ENCODE results near the gene SHB.

The SHB gene, protein sequence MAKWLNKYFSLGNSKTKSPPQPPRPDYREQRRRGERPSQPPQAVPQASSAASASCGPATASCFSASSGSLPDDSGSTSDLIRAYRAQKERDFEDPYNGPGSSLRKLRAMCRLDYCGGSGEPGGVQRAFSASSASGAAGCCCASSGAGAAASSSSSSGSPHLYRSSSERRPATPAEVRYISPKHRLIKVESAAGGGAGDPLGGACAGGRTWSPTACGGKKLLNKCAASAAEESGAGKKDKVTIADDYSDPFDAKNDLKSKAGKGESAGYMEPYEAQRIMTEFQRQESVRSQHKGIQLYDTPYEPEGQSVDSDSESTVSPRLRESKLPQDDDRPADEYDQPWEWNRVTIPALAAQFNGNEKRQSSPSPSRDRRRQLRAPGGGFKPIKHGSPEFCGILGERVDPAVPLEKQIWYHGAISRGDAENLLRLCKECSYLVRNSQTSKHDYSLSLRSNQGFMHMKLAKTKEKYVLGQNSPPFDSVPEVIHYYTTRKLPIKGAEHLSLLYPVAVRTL

DNA sequence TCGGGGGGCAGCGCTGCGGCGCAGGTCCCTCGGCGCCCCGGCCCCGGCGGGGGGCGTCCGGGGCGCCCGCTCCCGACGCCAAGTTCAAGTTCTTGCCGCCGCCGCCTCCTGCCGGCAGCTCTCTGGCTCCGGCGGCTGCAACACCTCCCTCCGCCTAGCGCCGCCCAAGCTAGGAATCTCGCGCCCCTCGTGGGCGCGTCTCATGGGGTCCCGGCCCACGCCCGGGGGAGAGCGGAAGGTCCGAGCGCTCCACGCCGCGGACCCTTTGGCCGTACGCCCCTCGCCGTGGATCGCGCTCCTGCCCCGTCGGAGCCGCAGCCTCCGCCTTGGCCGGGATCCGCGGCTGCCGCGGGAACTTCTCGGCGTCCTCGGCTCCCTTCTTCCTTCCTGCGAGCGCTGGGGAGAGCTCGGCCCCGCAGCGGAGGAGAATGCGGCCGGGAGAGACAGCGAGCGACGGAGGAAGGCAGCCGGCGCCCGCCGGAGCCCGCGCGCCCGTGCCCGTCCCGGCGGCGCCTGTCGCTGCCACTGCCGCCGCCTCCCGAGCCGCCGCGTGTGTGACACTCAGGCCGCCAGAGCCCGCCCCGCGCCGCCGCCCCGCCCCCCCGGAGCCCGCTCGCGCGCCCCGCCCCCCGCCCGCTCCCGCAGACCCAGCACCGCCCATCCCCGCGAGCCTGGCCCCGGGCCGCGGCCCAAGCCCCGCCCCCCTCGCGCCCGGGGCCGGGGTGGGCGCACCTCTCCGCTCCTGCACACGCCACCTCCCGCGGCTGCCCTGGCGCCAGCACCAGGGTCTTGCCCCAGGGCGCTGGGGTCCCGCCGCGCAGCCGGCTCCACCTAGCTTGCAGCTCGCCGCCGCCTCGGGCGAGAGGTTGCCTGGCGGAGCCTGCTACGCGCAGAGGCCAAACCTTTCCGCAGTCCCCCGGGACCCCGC lies at the start of gene SHB:
TSS of gene SHB (minus strand) at position 527 of the 928 bp plus-strand sequence. CDS start 582 bp downstream, outside the sequence.
- DNase-seq: peak; percentile 85 to 87

DNA sequence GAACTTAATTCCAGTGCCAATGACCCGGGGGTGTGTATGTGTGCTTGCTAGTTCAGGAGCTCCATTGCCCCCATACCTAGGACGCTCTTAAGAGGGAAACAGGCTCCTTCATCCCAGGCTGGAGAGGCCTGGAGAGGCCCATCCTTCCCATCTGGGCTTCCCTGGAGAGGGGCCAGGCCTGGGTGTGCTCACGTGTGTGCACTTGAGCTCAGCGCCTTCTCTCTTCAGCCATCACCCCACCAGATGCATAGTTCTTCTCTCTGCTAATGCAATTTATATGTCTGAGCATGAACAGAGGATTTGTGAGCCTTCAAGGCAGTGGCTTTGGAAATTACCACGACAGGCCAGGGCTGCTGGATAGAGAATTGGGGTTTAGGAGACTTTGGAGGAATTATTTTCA lies 48.6 kb upstream of the SHB start:
- no peak for DNase-seq

DNA sequence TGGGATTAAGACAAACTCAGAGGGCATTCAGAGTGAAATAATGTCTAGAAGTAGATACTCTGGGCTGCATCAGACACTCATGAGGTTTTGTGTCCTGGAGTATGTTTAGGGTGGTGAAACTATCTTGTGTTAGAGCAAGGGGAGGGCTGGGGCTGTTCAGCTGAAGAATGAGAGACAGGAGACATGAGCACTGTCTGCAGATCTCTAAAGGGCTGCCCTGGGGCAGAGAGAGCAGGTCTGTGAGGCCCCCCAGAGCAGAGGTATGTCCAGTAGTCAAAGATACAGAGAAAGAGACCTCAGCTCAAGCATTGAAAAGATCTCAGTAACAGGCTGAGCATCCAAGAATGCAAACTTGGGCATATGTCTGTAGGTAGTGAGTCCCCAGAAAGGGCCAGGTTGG lies 45.9 kb upstream of the SHB start:
- DNase-seq: no peak

DNA sequence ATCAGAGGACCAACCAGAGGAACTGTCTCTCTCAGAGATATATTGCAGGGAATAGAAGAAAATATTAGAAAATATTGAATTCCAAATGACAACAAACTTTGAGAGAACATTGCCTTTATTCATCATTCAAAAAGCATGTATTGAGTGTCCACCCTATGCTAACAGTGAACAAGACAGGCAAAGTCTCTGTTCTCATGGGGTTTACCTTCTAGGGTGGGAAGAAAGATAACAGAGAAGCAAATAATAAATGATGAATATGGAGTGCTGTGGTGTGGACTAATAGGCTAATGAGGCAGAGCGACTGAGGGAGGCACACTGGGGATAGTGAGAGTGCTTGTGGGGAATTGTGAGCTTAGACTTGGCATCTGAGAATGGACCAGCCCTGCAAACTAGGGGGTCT lies 43.4 kb upstream of the SHB start:
- DNase-seq: no peak

DNA sequence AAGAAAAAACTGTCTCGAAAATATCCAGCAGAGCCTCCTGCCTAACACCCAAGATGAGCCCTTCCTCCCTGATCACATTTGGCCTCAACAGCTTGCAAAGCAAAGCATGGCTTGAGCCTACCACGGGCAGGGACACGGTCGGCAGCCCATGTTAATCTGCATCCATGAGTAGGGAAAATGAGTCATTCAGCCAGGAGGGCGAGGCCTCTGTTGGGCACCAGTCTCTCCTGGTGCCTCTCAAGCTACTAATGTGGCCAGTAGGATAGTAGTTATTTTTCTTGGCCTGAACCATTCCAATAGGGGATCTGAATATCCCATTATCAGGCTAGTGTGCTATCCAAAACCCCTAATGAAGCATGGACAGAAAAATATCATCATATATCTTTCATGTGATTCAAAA lies 43.0 kb upstream of the SHB start:
- DNase-seq: no peak

DNA sequence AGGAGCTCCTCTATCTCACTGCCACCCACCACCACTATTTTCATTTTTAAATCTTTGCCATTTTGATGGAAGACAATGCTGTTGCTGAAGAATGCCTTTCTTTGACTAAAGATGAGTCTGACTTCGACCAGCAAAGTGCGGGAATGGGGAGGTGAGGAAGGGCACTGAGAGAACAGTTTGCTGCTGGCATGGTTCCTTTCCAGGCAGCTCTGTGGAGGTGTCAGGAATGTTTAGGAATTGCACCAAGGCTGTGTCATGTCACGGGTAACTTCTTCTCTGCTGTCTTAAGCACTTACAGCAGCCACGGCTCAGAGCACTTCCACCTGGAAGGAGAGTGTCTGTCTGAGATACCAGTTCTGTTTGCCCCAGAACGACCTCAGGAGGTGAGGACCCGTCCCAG lies 41.4 kb upstream of the SHB start:
- DNase-seq: no peak

DNA sequence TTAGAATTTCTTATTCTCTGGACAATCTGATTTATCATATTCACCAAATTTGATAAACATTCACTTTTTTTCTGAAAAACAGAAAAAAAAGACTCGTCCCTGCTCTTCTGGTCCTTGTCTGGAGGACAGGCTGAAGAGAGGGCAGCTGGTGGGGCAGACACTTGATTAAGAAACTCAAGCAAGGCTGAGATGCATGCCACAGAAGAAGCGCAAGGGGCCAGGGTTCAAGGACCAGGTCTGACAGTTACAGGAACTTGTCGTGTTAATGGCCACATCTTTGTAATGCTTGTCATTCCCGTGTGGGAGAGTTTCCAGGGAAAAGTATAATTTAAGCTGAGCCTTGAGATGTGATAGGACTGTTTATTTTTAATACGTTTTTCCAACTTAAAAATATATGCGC lies 40.6 kb upstream of the SHB start:
- no peak for DNase-seq

DNA sequence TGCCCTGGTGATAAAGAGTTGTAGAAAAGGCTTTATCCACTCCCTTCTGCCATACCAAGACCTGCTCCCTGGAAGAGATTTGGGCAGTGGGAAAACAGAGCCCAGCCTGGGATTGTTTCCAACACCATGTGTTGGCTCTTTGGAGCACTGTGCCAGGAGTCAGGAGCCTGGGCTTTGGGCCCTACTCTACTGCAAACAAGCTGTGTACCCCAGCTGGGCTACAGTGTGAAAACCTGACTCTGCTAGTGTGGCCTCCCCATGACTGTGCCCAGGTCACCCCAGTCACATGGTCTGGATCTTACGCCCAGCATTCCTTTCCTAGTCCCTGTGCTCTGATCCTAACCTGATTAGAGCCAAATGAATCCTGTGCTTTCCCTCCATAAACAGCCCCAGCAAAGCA lies 39.3 kb upstream of the SHB start:
- DNase-seq: no peak

DNA sequence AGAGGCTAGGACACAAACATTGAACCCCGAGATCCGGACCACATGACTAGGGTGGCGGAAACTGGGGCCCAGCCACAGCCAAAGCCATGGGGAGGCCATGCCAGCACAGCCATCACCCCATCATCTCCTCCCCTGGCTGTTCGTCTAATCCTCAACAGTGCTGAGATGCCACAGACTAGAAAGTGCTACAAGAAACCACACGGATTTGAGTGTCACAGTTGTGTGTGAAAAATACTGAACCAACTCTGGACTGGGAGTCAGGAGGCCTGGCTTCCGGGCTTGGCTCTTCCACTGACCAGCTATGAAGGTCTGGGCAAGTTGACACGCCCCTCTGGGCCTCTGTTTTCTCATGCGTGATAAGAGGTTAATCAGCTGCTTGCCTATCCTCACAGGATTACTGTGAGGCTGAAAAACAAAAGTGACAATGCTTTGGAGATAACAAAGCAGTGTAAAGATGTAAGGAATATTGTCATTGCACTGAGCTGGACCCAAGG lies 38.8 kb upstream of the SHB start:
- DNase-seq: no peak

DNA sequence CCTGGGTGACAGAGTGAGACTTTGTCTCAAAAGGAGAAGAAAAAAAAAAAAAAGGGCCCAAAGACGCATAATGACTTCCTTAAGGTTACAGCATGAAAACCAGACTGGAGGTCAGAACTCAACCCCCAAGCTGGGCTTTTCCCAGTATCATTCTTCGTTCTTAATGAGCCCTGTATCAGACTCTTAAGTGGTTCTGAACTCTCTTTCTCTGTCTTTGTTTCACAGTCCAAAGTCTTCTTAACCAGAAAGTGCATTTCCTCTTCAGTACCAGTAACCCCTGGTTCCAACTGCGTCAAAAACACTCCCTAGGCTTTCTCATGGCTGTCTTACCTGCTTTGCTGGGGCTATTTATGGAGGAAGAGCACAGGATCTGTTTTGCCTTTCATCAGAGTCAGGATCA lies 38.4 kb upstream of the SHB start:
- DNase-seq: no peak

DNA sequence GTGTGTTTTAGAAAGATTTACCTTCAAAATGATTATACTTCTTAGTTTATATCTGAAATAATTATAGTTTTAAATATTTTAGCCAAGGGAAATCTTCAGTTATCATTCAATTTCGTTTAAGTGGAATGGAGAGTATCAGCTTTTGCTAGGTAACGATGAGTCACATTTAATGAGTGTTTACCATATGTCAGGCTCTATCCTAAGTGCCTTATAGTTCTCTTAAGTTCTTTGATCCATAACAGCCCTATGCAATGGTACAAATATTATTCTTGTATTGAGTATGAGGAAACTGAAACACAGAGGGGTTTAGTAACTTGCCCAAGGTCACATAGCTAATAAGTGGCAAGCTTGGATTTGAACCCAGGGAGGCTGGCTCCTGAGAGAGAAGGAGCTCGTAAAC lies 37.5 kb upstream of the SHB start:
- no peak for DNase-seq

DNA sequence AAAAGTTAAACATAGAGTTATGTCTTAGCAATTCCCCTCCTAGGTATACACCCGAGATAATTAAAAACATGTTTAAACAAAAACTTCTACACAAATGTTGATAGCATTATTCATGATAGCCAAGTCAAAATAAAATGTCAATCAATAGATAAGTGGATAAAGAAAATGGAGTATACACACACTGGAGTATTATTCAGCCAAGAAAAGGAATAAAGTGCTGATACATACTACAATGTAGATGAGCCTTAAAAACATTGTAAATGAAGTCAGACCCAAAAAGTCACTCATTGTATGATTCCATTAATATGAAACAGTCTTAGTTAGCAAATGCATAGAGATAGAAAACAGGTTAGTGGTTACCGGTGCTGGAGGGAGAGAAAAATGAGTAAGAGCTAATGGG lies 34.3 kb upstream of the SHB start:
- DNase-seq: no peak

DNA sequence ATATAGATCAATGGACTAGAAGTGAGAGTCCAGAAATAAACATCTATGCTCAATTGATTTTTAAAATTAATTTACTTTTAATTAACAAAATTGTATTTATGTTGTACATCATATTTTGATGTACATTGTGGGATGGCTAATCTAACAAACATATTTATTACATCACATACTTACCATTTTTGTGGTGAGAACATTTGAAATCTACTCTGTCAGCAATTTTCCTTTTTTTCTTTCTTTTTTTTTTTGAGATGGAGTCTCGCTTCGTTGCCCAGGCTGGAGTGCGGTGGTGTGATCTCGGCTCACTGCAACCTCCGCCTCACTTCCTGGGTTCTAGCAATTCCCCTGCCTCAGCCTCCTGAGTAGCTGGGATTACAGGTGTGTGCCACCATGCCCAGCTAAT lies 32.4 kb upstream of the SHB start:
- DNase-seq: no peak

DNA sequence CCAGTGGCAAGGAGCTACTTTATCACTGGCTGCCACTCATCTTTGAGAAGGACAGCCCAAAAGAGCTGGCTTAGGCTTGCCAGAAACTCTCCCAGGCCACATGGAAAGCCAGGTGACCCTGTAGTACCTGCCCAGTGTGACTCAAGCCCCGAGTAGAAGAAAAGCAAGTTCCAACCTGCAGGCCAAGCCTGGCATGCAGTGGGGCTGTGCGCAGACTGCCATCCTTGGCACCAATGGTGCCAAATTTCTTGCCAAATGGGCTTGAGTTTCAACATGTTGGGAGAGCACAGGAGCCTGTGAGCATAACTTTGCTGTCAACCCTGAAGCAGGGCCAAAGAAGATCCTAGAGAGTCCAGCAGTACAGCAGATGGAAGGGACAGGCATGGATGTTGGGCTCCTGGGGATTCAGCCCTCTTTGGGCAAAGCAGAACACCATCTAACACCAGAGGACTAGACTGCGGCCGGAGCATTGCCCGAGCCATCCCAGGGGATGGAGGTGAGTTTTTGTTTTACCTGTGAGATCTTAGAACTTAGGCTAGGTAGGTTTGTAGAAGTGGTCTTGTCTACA lies 27.3 kb upstream of the SHB start:
- no peak for DNase-seq

DNA sequence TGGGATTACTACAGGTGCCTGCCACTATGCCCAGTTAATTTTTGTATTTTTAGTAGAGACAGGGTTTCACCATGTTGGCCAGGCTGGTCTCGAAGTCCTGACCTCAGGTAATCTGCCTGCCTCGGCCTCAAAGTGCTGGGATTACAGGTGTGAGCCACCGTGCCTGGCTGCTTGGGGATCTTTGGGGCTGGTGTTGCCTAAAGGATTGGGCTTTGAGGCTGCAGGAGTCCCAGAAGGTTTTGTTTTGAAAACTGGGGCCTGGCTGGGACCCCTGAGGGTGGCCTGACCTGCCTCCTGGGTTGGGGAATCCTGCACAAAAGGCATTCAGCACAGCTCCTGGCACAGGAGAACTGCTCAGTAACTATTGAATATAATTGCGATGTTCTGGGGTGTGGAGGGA lies 25.1 kb upstream of the SHB start:
- no peak for DNase-seq

DNA sequence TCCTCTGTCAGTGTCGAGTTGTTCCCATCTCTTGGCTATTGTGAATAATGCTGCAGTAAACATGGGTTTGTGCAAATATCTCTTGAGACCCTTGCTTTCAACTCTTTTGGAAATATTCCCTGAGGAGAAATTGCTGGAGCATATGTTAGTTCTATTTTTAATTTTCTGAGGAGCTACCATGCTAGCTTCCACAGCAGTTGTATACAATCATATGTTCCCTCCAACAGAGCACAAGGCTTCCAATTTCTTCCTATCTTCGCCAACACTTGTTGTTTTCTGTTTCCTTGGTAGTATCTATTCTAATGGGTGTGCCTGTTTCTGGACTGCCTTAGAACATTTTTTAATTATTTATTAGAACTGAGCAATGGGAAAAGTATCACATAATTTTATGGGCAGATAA lies 23.6 kb upstream of the SHB start:
- no peak for DNase-seq

DNA sequence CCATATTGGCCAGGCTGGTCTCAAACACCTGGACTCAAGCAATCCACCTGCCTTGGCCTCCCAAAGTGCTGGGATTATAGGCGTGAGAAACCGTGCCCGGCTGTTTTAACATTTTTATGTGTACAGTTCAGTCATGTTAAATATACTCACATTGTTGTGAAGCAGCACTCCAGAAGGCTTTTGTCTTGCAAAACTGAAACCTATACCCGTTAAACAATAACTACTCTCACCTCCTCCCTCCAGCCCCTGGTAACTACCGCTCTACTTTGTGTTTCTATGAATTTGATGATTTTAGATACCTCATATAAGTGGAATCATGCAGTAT lies 23.1 kb upstream of the SHB start:
- no peak for DNase-seq

DNA sequence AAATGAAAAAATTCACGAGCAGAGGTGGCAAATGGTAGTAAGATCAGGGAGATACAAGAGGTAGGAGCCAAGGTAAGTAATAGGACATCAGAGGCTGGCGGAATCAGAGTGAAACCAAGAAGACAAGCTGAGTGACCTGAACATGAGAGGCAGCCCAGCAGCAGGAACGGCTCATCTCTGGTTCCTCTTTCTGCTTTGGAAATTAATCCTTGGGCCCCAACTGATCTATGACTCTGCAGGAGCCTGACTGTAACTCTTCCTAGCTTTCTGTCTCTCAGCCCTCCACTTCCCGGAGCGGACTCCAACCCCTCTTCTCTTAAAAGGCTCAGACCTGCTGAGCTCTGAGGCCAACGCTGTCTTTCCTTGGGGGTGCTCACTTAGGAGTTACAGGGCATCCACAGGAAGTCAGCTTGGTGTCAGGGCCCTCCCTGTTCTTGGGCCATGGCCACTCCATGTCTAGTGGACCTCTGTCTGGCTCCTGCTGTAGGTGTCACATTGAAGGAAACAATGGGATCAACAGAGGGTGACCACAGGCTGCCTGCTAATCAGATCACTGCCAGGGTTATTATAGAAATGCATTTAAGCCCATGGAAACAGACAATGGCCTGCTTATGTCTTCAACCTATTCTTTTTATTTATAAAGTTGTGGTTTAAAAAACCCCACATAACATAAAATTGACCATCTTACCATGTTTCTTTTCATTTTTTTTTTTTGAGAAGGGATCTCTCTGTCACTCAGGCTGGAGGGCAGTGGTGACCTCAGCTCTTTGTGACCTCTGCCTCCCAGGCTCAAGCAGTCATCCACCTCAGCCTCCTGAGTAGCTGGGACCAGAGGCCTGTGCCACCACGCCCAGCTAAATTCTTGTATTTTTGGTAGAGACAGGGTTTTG lies 22.5 kb upstream of the SHB start:
- DNase-seq: no peak

DNA sequence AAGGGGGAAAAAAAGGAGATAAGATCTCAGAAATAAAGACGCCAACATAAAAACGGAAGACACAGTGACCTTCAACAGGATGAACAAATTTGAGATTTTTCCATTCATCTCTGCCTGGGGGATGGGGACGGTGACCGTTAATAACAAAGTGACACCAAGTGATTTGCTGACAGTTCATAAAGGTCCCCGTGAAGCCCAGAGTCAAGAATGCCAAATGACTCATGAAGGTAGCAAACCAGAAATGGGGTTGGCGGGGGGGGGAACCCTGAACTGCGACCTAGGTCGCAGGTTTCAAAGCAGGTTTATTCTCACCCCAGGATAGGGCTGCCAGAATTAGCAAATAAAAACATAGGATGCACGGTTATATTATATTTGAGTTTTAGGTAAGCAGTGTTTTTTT lies 21.1 kb upstream of the SHB start:
- DNase-seq: no peak

DNA sequence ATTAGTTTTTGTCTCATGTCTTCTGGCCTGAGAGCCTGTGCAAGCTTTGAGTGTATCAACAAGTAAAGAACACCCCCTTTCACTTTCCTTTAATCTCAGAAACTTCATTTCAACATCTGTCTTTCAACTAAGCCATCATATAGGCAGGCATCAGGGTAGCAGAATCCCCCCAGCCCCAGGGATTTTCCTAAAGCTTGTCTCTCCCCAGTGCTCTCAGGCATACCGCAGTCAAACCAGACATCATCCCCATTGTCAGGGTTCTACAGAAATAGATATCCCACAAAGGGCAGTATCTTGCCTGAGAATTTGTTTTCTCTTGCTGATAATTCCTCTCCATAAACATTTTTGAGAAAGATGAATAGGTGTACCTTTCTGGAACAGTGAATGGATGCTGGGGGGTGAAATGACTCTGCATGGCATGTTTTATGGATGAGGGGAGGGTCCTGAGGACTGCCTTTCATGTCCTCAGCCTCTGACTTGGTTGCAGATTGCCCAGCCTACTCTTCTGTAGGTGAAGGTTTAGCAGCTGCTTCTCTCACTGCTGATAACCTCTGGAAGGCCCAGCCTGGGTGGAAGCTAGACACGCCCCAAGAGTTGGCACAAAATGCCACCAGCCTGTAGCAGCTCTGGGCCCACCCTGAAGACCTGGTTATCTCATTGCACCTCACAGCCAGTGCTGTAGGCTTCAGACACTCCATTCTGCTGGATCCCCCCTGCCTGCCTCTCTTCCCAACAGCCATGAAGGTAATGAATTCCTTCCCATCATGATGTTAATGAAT lies 20.5 kb upstream of the SHB start:
- DNase-seq: no peak
